Measurements from ENCODE around the gene TPGS2.
"Not testable (repeated sequence)": the region's sequence is repeated elsewhere in the genome, so short reads cannot be mapped to it uniquely, and the experiment has no call there.

The TPGS2 gene

GRCh38 chr18:36771245-36771644, 57.6 kb downstream of the TPGS2 start:
- DNase-seq, result no peak

GRCh38 chr18:36770315-36770946, 58.4 kb downstream of the TPGS2 start:
- DNase-seq, result no peak

GRCh38 chr18:36769611-36770314, 59.0 kb downstream of the TPGS2 start:
- DNase-seq, result no peak

- DNase-seq, result no peak
Observed at GRCh38 chr18:36769172-36769571, 59.6 kb downstream of the TPGS2 start.

- DNase-seq, result no peak
Observed at GRCh38 chr18:36766836-36767235, 62.0 kb downstream of the TPGS2 start.

GRCh38 chr18:36762965-36763364, 65.8 kb downstream of the TPGS2 start:
- not testable (repeated sequence) for DNase-seq

- no peak for DNase-seq
Observed at GRCh38 chr18:36762074-36762473, 66.7 kb downstream of the TPGS2 start.

GRCh38 chr18:36761186-36761698, 67.6 kb downstream of the TPGS2 start:
- DNase-seq, result no peak

GRCh38 chr18:36760598-36760997, 68.2 kb downstream of the TPGS2 start:
- DNase-seq, result no peak

GRCh38 chr18:36759167-36759776, 69.5 kb downstream of the TPGS2 start:
- no peak for DNase-seq

- DNase-seq, result no peak
Observed at GRCh38 chr18:36758623-36759022, 70.2 kb downstream of the TPGS2 start.

- DNase-seq, result no peak
Observed at GRCh38 chr18:36757991-36758390, 70.8 kb downstream of the TPGS2 start.

GRCh38 chr18:36757081-36757480, 71.7 kb downstream of the TPGS2 start:
- DNase-seq, result peak; percentile 42

GRCh38 chr18:36756242-36756641, 72.6 kb downstream of the TPGS2 start:
- DNase-seq, result no peak

GRCh38 chr18:36752929-36753865, 75.6 kb downstream of the TPGS2 start:
- no peak for DNase-seq

GRCh38 chr18:36745219-36745975, 83.4 kb downstream of the TPGS2 start:
- no peak for DNase-seq

- DNase-seq, result no peak
Observed at GRCh38 chr18:36744261-36744876, 84.4 kb downstream of the TPGS2 start.

Measured in NCI-H748 treated with DMSO at 0.1 percent for 48 hours (cell line).